Smooth muscle cell (in vitro differentiated cells): ENCODE results near the gene SPATA19. TPM values are rescaled to one million over a fixed set of nuclear protein-coding genes. Genes with fewer than 3 reads are reported as not detected.

ENCODE experiments used
- DNase-seq: peaks from one replicate; lab custom pipeline; 2025; ENCODE audit not compliant: unreplicated experiment; lab: John Stamatoyannopoulos, UW
- H2AFZ ChIP-seq: fragments of 200-600 bp; sonication (generic); 2 replicates; pipeline ENCODE4 v1.6.0; 2016; ENCODE audit warnings: antibody characterized with exemption, low read depth, mild to moderate bottlenecking
- H3F3A ChIP-seq: fragments of 200-600 bp; sonication (generic); 2 replicates; pipeline ENCODE4 v1.6.0; 2017; ENCODE audit warnings: antibody characterized with exemption, low read depth
- H3K27ac ChIP-seq: fragments of 200-600 bp; sonication (generic); 2 replicates; pipeline ENCODE4 v1.5.1; 2016; ENCODE audit warnings: low read depth, mild to moderate bottlenecking
- H3K27me3 ChIP-seq: fragments of 200-600 bp; sonication (generic); 2 replicates; pipeline ENCODE4 v1.6.1; 2016; ENCODE audit warnings: low read depth, mild to moderate bottlenecking
- H3K36me3 ChIP-seq: fragments of 200-600 bp; sonication (generic); 2 replicates; pipeline ENCODE4 v1.5.1; 2016; ENCODE audit warnings: low read depth
- H3K4me1 ChIP-seq: fragments of 200-600 bp; sonication (generic); 2 replicates; pipeline ENCODE4 v1.5.1; 2016; ENCODE audit warnings: low read depth
- H3K4me2 ChIP-seq: fragments of 200-600 bp; sonication (generic); 2 replicates; pipeline ENCODE4 v1.6.0; 2016; ENCODE audit warnings: mild to moderate bottlenecking
- H3K4me3 ChIP-seq: fragments of 200-600 bp; sonication (generic); 2 replicates; pipeline ENCODE4 v1.5.1; 2016; ENCODE audit warnings: mild to moderate bottlenecking
- H3K79me2 ChIP-seq: fragments of 200-600 bp; sonication (generic); 2 replicates; pipeline ENCODE4 v1.6.0; 2016; ENCODE audit warnings: low read depth, mild to moderate bottlenecking
- H3K9ac ChIP-seq: fragments of 200-600 bp; sonication (generic); 2 replicates; pipeline ENCODE4 v1.6.0; 2016; ENCODE audit warnings: low read depth
- H3K9me3 ChIP-seq: fragments of 200-600 bp; sonication (generic); replicated peaks from 2 replicates; pipeline ENCODE4 v1.5.1; 2016; ENCODE audit warnings: low read depth
- H4K20me1 ChIP-seq: fragments of 200-600 bp; sonication (generic); 2 replicates; pipeline ENCODE4 v1.6.0; 2016; ENCODE audit warnings: low read depth
- WGBS: methylation state at CpG from one replicate; pipeline ENCODE4 v1.1.7; 2016; ENCODE audit warnings: low lambda C conversion rate; 5-methylcytosine and 5-hydroxymethylcytosine counted together
- polyA plus RNA-seq: library from polyadenylated mRNA; unstranded; fragments of >200 nt; fragmentation: Nextera tagmentation; extraction: Ambion mirVana; gene quantifications from 2 replicates; pipeline ENCODE4 v1.2.1, GENCODE V29; 2016
- total RNA-seq: library from RNA; depleted of rRNA; stranded (reverse); fragments of >200 nt; gene quantifications from 2 replicates; pipeline ENCODE4 v1.2.3, GENCODE V29; 2014
- TF ChIP-seq, protein P1 (sequence below): fragments of 200-600 bp; sonication (generic); IDR thresholded peaks from 2 replicates; pipeline ENCODE4 v1.5.1; 2017; ENCODE audit warnings: borderline replicate concordance, mild to moderate bottlenecking, antibody characterized with exemption; ENCODE audit not compliant: insufficient read depth, poor library complexity, severe bottlenecking

The SPATA19 gene
- total and polyA plus RNA-seq, 2 experiments from 2014 or later: 0.76 TPM; not detected in 1

DNA sequence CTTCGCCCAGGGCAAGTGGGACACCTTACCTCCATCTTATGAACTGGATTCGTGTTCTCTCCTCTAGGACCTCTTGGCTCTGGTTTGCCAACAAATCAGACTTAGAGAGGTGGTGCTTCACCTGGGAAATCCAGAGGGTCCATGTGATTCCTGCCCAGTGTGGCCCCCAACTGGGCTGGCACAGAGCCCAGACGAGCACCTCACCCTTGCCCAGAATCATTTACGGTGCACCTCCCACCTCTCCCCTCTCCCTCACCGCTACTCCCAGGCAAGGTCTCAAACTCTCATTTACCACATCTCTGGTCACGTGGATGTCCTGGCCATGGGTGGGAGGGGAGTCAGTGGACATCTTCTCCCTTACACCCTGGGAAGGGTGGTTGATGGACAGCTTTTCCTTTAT, 1.1 kb downstream of the SPATA19 start:
- DNase-seq: no peak
- H3K79me2 ChIP-seq: no peaks in the 10 kb centered on the region
- no peak overlapping the region for H3K27ac ChIP-seq
- H4K20me1 ChIP-seq: no peaks in the 10 kb centered on the region
- no peaks in the 10 kb centered on the region for H3K9me3 ChIP-seq
- no peak overlapping the region for H2AFZ ChIP-seq
- no peak overlapping the region for H3K9ac ChIP-seq
- H3K4me1 ChIP-seq: no peaks in the 10 kb centered on the region
- no peak overlapping the region for H3K4me2 ChIP-seq
- TF ChIP-seq, protein P1, sequence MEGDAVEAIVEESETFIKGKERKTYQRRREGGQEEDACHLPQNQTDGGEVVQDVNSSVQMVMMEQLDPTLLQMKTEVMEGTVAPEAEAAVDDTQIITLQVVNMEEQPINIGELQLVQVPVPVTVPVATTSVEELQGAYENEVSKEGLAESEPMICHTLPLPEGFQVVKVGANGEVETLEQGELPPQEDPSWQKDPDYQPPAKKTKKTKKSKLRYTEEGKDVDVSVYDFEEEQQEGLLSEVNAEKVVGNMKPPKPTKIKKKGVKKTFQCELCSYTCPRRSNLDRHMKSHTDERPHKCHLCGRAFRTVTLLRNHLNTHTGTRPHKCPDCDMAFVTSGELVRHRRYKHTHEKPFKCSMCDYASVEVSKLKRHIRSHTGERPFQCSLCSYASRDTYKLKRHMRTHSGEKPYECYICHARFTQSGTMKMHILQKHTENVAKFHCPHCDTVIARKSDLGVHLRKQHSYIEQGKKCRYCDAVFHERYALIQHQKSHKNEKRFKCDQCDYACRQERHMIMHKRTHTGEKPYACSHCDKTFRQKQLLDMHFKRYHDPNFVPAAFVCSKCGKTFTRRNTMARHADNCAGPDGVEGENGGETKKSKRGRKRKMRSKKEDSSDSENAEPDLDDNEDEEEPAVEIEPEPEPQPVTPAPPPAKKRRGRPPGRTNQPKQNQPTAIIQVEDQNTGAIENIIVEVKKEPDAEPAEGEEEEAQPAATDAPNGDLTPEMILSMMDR: no peak
- H3K4me3 ChIP-seq: no peak overlapping the region
- WGBS: 90% methylated on average over 6 of the region's 6 CpGs
- peaks cover 14% of the 10 kb centered on the region for H3K27me3 ChIP-seq
- H3F3A ChIP-seq: no peaks in the 10 kb centered on the region
- no peaks in the 10 kb centered on the region for H3K36me3 ChIP-seq

DNA sequence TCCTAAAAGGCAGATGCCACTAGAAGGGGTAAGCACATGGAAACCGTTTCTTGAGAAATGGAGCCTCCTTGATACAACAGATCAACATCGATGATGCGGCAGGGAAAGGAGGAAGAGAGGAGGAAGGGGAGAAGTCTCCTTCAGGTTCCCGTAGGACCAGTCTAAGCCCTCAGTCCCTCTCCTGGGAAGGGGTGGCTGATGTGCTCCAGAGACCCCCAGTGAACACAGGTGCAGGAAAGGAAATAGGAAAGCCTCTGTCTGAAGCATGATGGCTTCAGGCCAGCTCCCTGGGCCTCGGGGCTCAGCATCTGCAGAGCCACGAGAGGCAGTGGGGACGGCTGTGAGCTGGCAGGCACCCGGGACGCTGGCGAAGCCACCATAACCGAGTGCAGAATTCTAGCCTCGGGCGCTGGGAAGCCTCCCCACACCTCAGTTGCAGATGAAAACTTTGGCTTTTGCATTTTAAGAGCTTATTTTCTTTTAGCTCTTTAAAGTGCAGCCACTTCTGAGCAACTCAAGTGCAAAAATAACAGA, 1.8 kb downstream of the SPATA19 start:
- peaks cover 14% of the 10 kb centered on the region for H3K27me3 ChIP-seq
- no peak overlapping the region for H2AFZ ChIP-seq
- H3K9me3 ChIP-seq: no peaks in the 10 kb centered on the region
- H3F3A ChIP-seq: no peaks in the 10 kb centered on the region
- 88% methylated on average over 13 of the region's 13 CpGs for WGBS
- TF ChIP-seq, protein P1: no peak
- H3K4me2 ChIP-seq: no peak overlapping the region
- no peaks in the 10 kb centered on the region for H3K36me3 ChIP-seq
- H3K27ac ChIP-seq: no peak overlapping the region
- no peaks in the 10 kb centered on the region for H3K4me1 ChIP-seq
- H3K9ac ChIP-seq: no peak overlapping the region
- H3K79me2 ChIP-seq: no peaks in the 10 kb centered on the region
- H3K4me3 ChIP-seq: no peak overlapping the region
- no peak for DNase-seq
- H4K20me1 ChIP-seq: no peaks in the 10 kb centered on the region

DNA sequence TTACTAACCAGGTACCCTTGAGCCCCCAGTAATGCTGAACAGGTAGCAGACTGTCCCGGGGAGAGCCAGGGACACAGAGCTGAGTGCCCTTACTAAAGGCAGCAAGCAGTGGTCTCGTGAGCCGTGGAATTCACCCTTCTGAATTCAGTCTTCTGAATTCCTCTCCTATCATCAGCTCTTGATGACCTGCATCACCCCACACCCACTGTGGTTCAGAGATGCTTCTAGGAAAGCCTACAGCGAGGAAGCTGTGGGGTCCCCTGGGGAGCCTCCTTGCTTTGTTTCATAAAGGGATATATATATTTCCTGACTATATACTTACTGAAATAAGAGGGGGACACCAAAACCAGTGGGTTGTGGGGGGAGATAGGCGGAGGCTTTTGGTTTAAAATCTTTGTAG, 2.6 kb downstream of the SPATA19 start:
- Histone ChIP-seq H3K79me2 (no peaks in the 10 kb centered on the region), H3K36me3 (no peaks in the 10 kb centered on the region), H3K9ac (no peak overlapping the region), H3K9me3 (no peaks in the 10 kb centered on the region), H3K4me1 (no peaks in the 10 kb centered on the region), H3K27ac (no peak overlapping the region), H3K27me3 (peaks cover 14% of the 10 kb centered on the region), H3F3A (no peaks in the 10 kb centered on the region), H2AFZ (no peak overlapping the region), H4K20me1 (no peaks in the 10 kb centered on the region), H3K4me2 (no peak overlapping the region), H3K4me3 (no peak overlapping the region)
- no peak for DNase-seq
- TF ChIP-seq, protein P1: no peak
- WGBS: 75% methylated on average over 5 of the region's 5 CpGs

DNA sequence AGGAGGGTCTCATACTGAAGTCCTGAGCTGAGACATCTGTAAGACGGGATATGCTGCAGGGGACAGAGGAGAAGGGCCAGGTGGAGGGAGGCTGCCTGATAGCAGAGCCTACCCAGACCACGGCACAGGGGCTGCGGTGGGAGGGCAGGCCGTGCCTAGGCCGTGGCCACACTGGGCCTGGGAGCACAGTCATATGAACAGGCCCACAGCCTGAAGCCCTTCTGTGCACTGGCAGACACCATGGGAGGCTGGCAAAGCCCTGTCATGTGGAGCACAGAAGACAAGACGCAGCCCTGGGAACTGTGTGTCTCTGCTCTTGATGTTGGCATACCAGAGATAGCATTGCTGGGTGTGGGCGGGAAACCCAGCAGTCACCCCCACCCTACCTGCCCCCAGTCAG, 3.3 kb downstream of the SPATA19 start:
- WGBS: 90% methylated on average over 7 of the region's 7 CpGs

More for the DNA sequence above, 3.3 kb downstream of the SPATA19 start:
- Histone ChIP-seq H3K27ac (no peak overlapping the region), H3K9me3 (no peaks in the 10 kb centered on the region), H3K27me3 (peaks cover 14% of the 10 kb centered on the region), H3K4me3 (no peak overlapping the region), H3K4me2 (no peak overlapping the region), H2AFZ (no peak overlapping the region), H3F3A (no peaks in the 10 kb centered on the region), H3K36me3 (no peaks in the 10 kb centered on the region), H3K79me2 (no peaks in the 10 kb centered on the region), H3K4me1 (no peaks in the 10 kb centered on the region), H4K20me1 (no peaks in the 10 kb centered on the region), H3K9ac (no peak overlapping the region)
- TF ChIP-seq, protein P1: no peak
- no peak for DNase-seq
